ENCODE results near the gene MITF.
"Not testable (repeated sequence)": the region's sequence is repeated elsewhere in the genome, so short reads cannot be mapped to it uniquely, and the experiment has no call there.

MITF gene

GRCh38 chr3:69791106-69791505, 51.8 kb downstream of the MITF start:
- DNase-seq, result no peak

GRCh38 chr3:69791919-69792399, 52.7 kb downstream of the MITF start:
- no peak for DNase-seq

- DNase-seq, result not testable (repeated sequence)
Measured at GRCh38 chr3:69796126-69796525, 56.9 kb downstream of the MITF start.

- no peak for DNase-seq
Measured at GRCh38 chr3:69803681-69804270, 64.5 kb downstream of the MITF start.

GRCh38 chr3:69805491-69805890, 66.2 kb downstream of the MITF start:
- no peak for DNase-seq

- DNase-seq, result no peak
Measured at GRCh38 chr3:69806735-69807438, 67.6 kb downstream of the MITF start.

GRCh38 chr3:69807674-69808073, 68.4 kb downstream of the MITF start:
- no peak for DNase-seq

GRCh38 chr3:69809076-69809835, 70.0 kb downstream of the MITF start:
- DNase-seq, result no peak

- no peak for DNase-seq
Measured at GRCh38 chr3:69811452-69812401, 72.5 kb downstream of the MITF start.

- DNase-seq, result no peak
Measured at GRCh38 chr3:69815970-69816369, 76.7 kb downstream of the MITF start.

- DNase-seq, result no peak
Measured at GRCh38 chr3:69817988-69818387, 78.7 kb downstream of the MITF start.

- DNase-seq, result no peak
Measured at GRCh38 chr3:69819282-69819681, 80.0 kb downstream of the MITF start.

- no peak for DNase-seq
Measured at GRCh38 chr3:69821133-69821532, 81.9 kb downstream of the MITF start.

- no peak for DNase-seq
Measured at GRCh38 chr3:69823743-69824142, 84.5 kb downstream of the MITF start.

GRCh38 chr3:69825446-69825845, 86.2 kb downstream of the MITF start:
- DNase-seq, result no peak

GRCh38 chr3:69827127-69827526, 87.9 kb downstream of the MITF start:
- DNase-seq, result no peak

GRCh38 chr3:69828817-69829216, 89.6 kb downstream of the MITF start:
- no peak for DNase-seq

- no peak for DNase-seq
Measured at GRCh38 chr3:69830147-69830546, 90.9 kb downstream of the MITF start.

- DNase-seq, result no peak
Measured at GRCh38 chr3:69831737-69832136, 92.5 kb downstream of the MITF start.

GRCh38 chr3:69833591-69833990, 94.3 kb downstream of the MITF start:
- no peak for DNase-seq

- DNase-seq, result no peak
Measured at GRCh38 chr3:69838217-69838616, 99.0 kb downstream of the MITF start.

- DNase-seq, result no peak
Measured at GRCh38 chr3:69838696-69839515, 99.6 kb downstream of the MITF start.

All from CD4-positive, alpha-beta T cell treated with Interferon alpha-2 for 1 hour (primary cell).